K562 (cell line): Measurements from ENCODE around the gene LPAR2. TPM values are rescaled to one million over a fixed set of nuclear protein-coding genes. Genes with fewer than 3 reads are reported as not detected.

ENCODE experiments used
- ATAC-seq: fragments of 200-7000 bp; cut with Tn5 transposase; 3 replicates; pipeline ENCODE4 v1.9.1; 2020; ENCODE audit warnings: moderate library complexity
- BruUV-seq: library from RNA; stranded (reverse); fragments of 400-500 nt; replicated peaks from 2 replicates; lab custom pipeline; 2021; lab: Mats Ljungman, UMichigan
- CTCF ChIA-PET: fragments of 300-600 bp; formaldehyde crosslinking; extraction: SDS; loops from one replicate; lab custom pipeline; 2021; ENCODE audit warnings: low intra/inter-chr PET ratio; lab: Yijun Ruan, JAX
- POLR2A ChIA-PET: fragments of 300-600, 350-650 bp; sonication (Branson Sonifier 250); formaldehyde crosslinking; extraction: SDS; loops from one replicate; lab custom pipeline; 2021; ENCODE audit warnings: antibody characterized with exemption, inconsistent platforms; lab: Yijun Ruan, JAX
- DNase-seq, 4 experiments: peaks; one replicate each; pipeline versions ENCODE4 v3.0.0 to v3.0.0-alpha.2; 2011 to 2018; ENCODE audit warnings: low spot score in 3 of 4, mixed read lengths in 3 of 4; ENCODE audit errors: extremely low read depth in 1 of 4
- FAIRE-seq: peaks from 2 replicates; lab custom pipeline; 2011; peaks lifted over from hg19 to GRCh38; lab: Jason Lieb, UNC
- H2AFZ ChIP-seq: 2 replicates; pipeline ENCODE4 v1.6.0; 2011; ENCODE audit warnings: low read depth, low read length, control low read depth, inconsistent platforms
- H3K27ac ChIP-seq: fragments of 200-600 bp; 3 replicates; pipeline ENCODE4 v1.8.0; 2011; ENCODE audit warnings: low read depth, mild to moderate bottlenecking, control low read depth, inconsistent platforms, low read length, moderate library complexity, mixed read lengths; ENCODE audit errors: extremely low read depth
- H3K27me3 ChIP-seq, 2 experiments: fragments of 300-600 bp in 1 of 2; 2 replicates in 1 of 2; 3 replicates in 1 of 2; pipeline versions ENCODE4 v1.6.0 to v1.8.0; 2011; ENCODE audit warnings: inconsistent platforms in 2 of 2, low read length in 2 of 2, mild to moderate bottlenecking in 1 of 2, mixed read lengths in 1 of 2, moderate library complexity in 1 of 2; ENCODE audit not compliant: control insufficient read depth in 2 of 2, insufficient read depth in 2 of 2
- H3K36me3 ChIP-seq: fragments of 300-600 bp; 3 replicates; pipeline ENCODE4 v1.8.0; 2011; ENCODE audit warnings: mild to moderate bottlenecking, low read length, inconsistent platforms; ENCODE audit not compliant: control insufficient read depth, insufficient read depth
- H3K4me1 ChIP-seq, 2 experiments: fragments of 200-600 bp in 1 of 2; replicated peaks in 1 of 2; 2 replicates in 1 of 2; 3 replicates in 1 of 2; pipeline versions ENCODE4 v1.5.1 to v1.8.0; 2011; ENCODE audit warnings: inconsistent platforms in 2 of 2, low read length in 2 of 2, mild to moderate bottlenecking in 1 of 2, mixed read lengths in 1 of 2, moderate library complexity in 1 of 2; ENCODE audit not compliant: control insufficient read depth in 2 of 2, insufficient read depth in 2 of 2
- H3K4me2 ChIP-seq: 2 replicates; pipeline ENCODE4 v1.6.1; 2011; ENCODE audit warnings: low read length, control low read depth, inconsistent platforms, mixed read lengths; ENCODE audit not compliant: insufficient read depth
- H3K4me3 ChIP-seq: fragments of 200-600 bp; sonication (generic), shearing (Covaris generic); 2 replicates; pipeline ENCODE4 v1.5.1; 2016; ENCODE audit warnings: control low read depth, inconsistent platforms
- H3K79me2 ChIP-seq: fragments of 200-600 bp; 3 replicates; pipeline ENCODE4 v1.8.0; 2011; ENCODE audit warnings: low read length, inconsistent platforms; ENCODE audit not compliant: control insufficient read depth, insufficient read depth
- H3K9ac ChIP-seq, 2 experiments: 2 replicates each; pipeline versions ENCODE4 v1.6.0 to v1.6.1; 2011; ENCODE audit warnings: low read depth in 2 of 2, low read length in 2 of 2, control low read depth in 1 of 2, inconsistent platforms in 1 of 2, mild to moderate bottlenecking in 1 of 2, mixed read lengths in 1 of 2; ENCODE audit not compliant: insufficient read depth in 1 of 2
- H3K9me1 ChIP-seq: one replicate; pipeline ENCODE4 v1.6.0; 2011; ENCODE audit warnings: inconsistent platforms, mild to moderate bottlenecking, low read length, moderate library complexity; ENCODE audit not compliant: control insufficient read depth, insufficient read depth
- H3K9me3 ChIP-seq: replicated peaks from 2 replicates; pipeline ENCODE4 v1.5.1; 2011; ENCODE audit warnings: low read depth, low read length, inconsistent platforms; ENCODE audit not compliant: control insufficient read depth, insufficient read depth
- H4K20me1 ChIP-seq: replicated peaks from 2 replicates; pipeline ENCODE4 v1.6.1; 2011; ENCODE audit warnings: low read length, inconsistent platforms, mixed read lengths; ENCODE audit not compliant: control insufficient read depth, insufficient read depth
- DPF2 ChIP-seq: fragments of 450-650 bp; IDR thresholded peaks from 2 replicates; pipeline ENCODE4 v1.6.1; 2016
- KLF6 ChIP-seq: fragments of 250-450 bp; sonication (Bioruptor Pico); IDR thresholded peaks from 2 replicates; pipeline ENCODE4 v1.4.0; 2020; ENCODE audit warnings: mild to moderate bottlenecking, moderate library complexity, borderline replicate concordance
- NCOA1 ChIP-seq: fragments of 450-650 bp; IDR thresholded peaks from 2 replicates; pipeline ENCODE4 v1.6.1; 2016; ENCODE audit warnings: low read depth
- NCOA4 ChIP-seq: fragments of 450-650 bp; IDR thresholded peaks from 2 replicates; pipeline ENCODE4 v1.6.1; 2018; ENCODE audit warnings: mild to moderate bottlenecking; ENCODE audit not compliant: partially characterized antibody
- POLR2G ChIP-seq: fragments of 200-400 bp; formaldehyde crosslinking; IDR thresholded peaks from 2 replicates; pipeline ENCODE4 v1.6.1; 2017; ENCODE audit warnings: low read depth, mild to moderate bottlenecking, antibody characterized with exemption, low read length, moderate library complexity
- RBFOX2 ChIP-seq: fragments of 200-400 bp; formaldehyde crosslinking; IDR thresholded peaks from 2 replicates; pipeline ENCODE4 v1.6.1; 2017; ENCODE audit warnings: low read depth, mild to moderate bottlenecking, low read length, moderate library complexity
- RBM15 ChIP-seq: fragments of 200-400 bp; formaldehyde crosslinking; IDR thresholded peaks from 2 replicates; pipeline ENCODE4 v1.6.1; 2018; ENCODE audit warnings: mild to moderate bottlenecking, low read length, moderate library complexity; ENCODE audit not compliant: insufficient read depth
- RBM22 ChIP-seq: fragments of 200-400 bp; formaldehyde crosslinking; IDR thresholded peaks from 2 replicates; pipeline ENCODE4 v1.6.1; 2018; ENCODE audit warnings: low read length, low read depth; ENCODE audit not compliant: poor library complexity, severe bottlenecking
- WGBS: fragments of 100-300 bp; shearing (Covaris generic); methylation state at CpG from one replicate; pipeline ENCODE4 v1.1.6; 2016; ENCODE audit warnings: low coverage, mixed read lengths; ENCODE audit not compliant: insufficient coverage; ENCODE audit errors: missing lambda C conversion rate; 5-methylcytosine and 5-hydroxymethylcytosine counted together
- in situ Hi-C: fragments of 300-500 bp; cut with MboI; formaldehyde crosslinking; loops from 4 replicates; pipeline ENCODE4 v1.15.0; 2018; ENCODE audit warnings: inconsistent platforms, mixed read lengths
- intact Hi-C: fragments of 100-400 bp; cut with micrococcal nuclease; formaldehyde crosslinking; loops from 2 replicates; pipeline ENCODE4 v1.14.2; 2022
- polyA plus RNA-seq, 8 experiments: library from polyadenylated mRNA; depleted of rRNA in 4 of 8; stranded (reverse) in 5 of 8; unstranded in 3 of 8; fragments of >200 nt; fragmentation: Nextera tagmentation in 2 of 8; fragmentation: Illumina TruSeq in 1 of 8; extraction: Ambion mirVana in 2 of 8; extraction: Trizol in 1 of 8; gene quantifications; 2 replicates each; pipeline versions ENCODE4 v1.2.1 to v1.2.3, GENCODE V29; 2011 to 2014; ENCODE audit warnings: inconsistent platforms in 1 of 8, missing spikeins in 1 of 8
- total RNA-seq, 7 experiments: library from RNA; depleted of rRNA in 6 of 7; stranded (reverse); fragments of >200 nt in 6 of 7; fragmentation: Illumina TruSeq in 2 of 7; extraction: Trizol in 2 of 7; gene quantifications; 2 replicates each; pipeline versions ENCODE4 v1.2.1 to v1.2.3, GENCODE V29; 2011 to 2021; ENCODE audit warnings: low replicate concordance in 1 of 7
- TF ChIP-seq, protein P1 (sequence below): fragments of 250-450 bp; sonication (Bioruptor Pico); IDR thresholded peaks from 2 replicates; pipeline ENCODE4 v1.9.0; 2021; ENCODE audit warnings: mild to moderate bottlenecking, inconsistent platforms

LPAR2 gene
- total and polyA plus RNA-seq, 9 of the 15 experiments (the other 6 are each of a cell fraction or from before 2014, with no cell fraction given) = 0.63 to 13.8 (median 4.4) TPM

DNA sequence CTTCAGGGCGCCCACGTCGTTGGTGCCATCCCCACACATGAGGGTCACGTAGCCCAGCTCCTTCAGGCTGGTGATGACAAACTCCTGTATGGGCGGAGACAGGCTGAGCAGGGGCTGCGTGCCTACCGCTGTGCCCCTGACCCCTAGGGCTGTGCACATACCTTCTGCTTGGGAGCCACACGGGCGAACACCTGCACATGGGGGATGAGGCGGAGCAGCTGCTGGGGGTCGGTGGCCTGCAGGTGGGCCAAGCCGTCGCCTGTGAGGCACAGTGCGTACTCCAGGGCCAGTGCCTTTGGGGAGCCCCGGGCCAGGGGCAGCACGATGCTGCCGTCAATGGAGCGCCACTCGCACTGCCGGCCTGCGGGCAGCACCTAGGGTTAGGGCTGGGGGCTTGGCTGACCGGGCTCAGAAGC, 21.6 kb upstream of the LPAR2 start:
- WGBS = 92% methylated on average over 13 of the region's 22 CpGs
- no peak for ATAC-seq
- H3K9me3 ChIP-seq = no peaks in the 10 kb centered on the region

More for the DNA sequence above, 21.6 kb upstream of the LPAR2 start:
- H3K27ac ChIP-seq = no peak overlapping the region
- H3K4me2 ChIP-seq = no peak overlapping the region
- H3K4me3 ChIP-seq = no peak overlapping the region
- no peaks in the 10 kb centered on the region for H4K20me1 ChIP-seq
- H3K9ac ChIP-seq = no peak overlapping the region
- in situ Hi-C loops (loop anchor here (25.0 kb wide), 1 partner anchor 112 kb away; the partner anchor contains the start of genes CILP2 and YJEFN3), intact Hi-C loops (no loop called here)
- no TSS peak for BruUV-seq
- H3K9me1 ChIP-seq = no peaks in the 10 kb centered on the region
- H3K36me3 ChIP-seq = peaks cover 92% of the 10 kb centered on the region; the same call in 2 of the 3 replicates
- no peak overlapping the region for H2AFZ ChIP-seq
- ChIA-PET POLR2A (interaction anchor here (5.6 kb wide), 1 partner anchor 12 kb away, joined by 40 read pairs; the partner anchor contains the start of gene ATP13A1), CTCF (no interaction called here)
- FAIRE-seq = no peak
- H3K79me2 ChIP-seq = no peaks in the 10 kb centered on the region
- H3K27me3 ChIP-seq = no peaks in the 10 kb centered on the region
- peaks cover 0 to 5% of the 10 kb centered on the region in 2 experiments; a peak in 1 of 5 replicates for H3K4me1 ChIP-seq
- no peak for DNase-seq
- TF ChIP-seq NCOA4 (no peak), RBM22 (peak; percentile 27), KLF6 (CRISPR knock-in tag) (no peak), DPF2 (no peak), POLR2G (peak; percentile 54), NCOA1 (no peak), RBM15 (no peak), RBFOX2 (peak; percentile 53)
- TF ChIP-seq, protein P1, sequence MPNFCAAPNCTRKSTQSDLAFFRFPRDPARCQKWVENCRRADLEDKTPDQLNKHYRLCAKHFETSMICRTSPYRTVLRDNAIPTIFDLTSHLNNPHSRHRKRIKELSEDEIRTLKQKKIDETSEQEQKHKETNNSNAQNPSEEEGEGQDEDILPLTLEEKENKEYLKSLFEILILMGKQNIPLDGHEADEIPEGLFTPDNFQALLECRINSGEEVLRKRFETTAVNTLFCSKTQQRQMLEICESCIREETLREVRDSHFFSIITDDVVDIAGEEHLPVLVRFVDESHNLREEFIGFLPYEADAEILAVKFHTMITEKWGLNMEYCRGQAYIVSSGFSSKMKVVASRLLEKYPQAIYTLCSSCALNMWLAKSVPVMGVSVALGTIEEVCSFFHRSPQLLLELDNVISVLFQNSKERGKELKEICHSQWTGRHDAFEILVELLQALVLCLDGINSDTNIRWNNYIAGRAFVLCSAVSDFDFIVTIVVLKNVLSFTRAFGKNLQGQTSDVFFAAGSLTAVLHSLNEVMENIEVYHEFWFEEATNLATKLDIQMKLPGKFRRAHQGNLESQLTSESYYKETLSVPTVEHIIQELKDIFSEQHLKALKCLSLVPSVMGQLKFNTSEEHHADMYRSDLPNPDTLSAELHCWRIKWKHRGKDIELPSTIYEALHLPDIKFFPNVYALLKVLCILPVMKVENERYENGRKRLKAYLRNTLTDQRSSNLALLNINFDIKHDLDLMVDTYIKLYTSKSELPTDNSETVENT = no peak
